Bronchial epithelial cell (primary cell): Measurements from ENCODE around the gene EML4. TPM values are rescaled to one million over a fixed set of nuclear protein-coding genes. Genes with fewer than 3 reads are reported as not detected.

Experiments used
- DNase-seq: peaks from one replicate; pipeline ENCODE4 v3.0.0-alpha.2; 2010; ENCODE audit warnings: low read depth
- FAIRE-seq: peaks from 2 replicates; lab custom pipeline; 2011; peaks lifted over from hg19 to GRCh38; lab: Jason Lieb, UNC
- H3K27me3 ChIP-seq: 2 replicates; pipeline ENCODE4 v1.5.1; 2011; ENCODE audit warnings: low read length; ENCODE audit not compliant: control insufficient read depth, insufficient read depth
- H3K36me3 ChIP-seq: 2 replicates; pipeline ENCODE4 v1.5.1; 2011; ENCODE audit warnings: low read length; ENCODE audit not compliant: control insufficient read depth, insufficient read depth
- H3K4me3 ChIP-seq: 2 replicates; pipeline ENCODE4 v1.5.1; 2011; ENCODE audit warnings: mild to moderate bottlenecking, low read depth, low read length, control low read depth
- CTCF ChIP-seq: IDR thresholded peaks from 2 replicates; pipeline ENCODE4 v1.5.1; 2011; ENCODE audit warnings: mild to moderate bottlenecking, moderate library complexity, low read length, control low read depth, inconsistent platforms; ENCODE audit not compliant: insufficient read depth, severe bottlenecking
- total RNA-seq: library from RNA; depleted of rRNA; stranded (reverse); fragments of >200 nt; gene quantifications from 2 replicates; pipeline ENCODE4 v1.2.1, GENCODE V29; 2014

Gene EML4
- total RNA-seq, 1 donor from 2014 or later = 26.3 TPM

GRCh38 chr2:42309366-42309765, 140.2 kb downstream of the EML4 start:
- H3K27me3 ChIP-seq = no peaks in the 10 kb centered on the region
- no peak for FAIRE-seq
- no peak for DNase-seq
- H3K36me3 ChIP-seq = no peaks in the 10 kb centered on the region
- H3K4me3 ChIP-seq = no peak overlapping the region
- TF ChIP-seq CTCF = no peak

GRCh38 chr2:42310007-42310515, 140.9 kb downstream of the EML4 start:
- Histone ChIP-seq H3K27me3 (no peaks in the 10 kb centered on the region), H3K36me3 (no peaks in the 10 kb centered on the region), H3K4me3 (no peak overlapping the region)
- FAIRE-seq (no peak), DNase-seq (no peak)
- TF ChIP-seq CTCF = no peak

GRCh38 chr2:42312106-42312505, 143.0 kb downstream of the EML4 start:
- no peak for TF ChIP-seq CTCF
- no peak for FAIRE-seq
- DNase-seq = peak; percentile 7
- Histone ChIP-seq H3K27me3 (no peaks in the 10 kb centered on the region), H3K36me3 (peaks cover 1% of the 10 kb centered on the region), H3K4me3 (no peak overlapping the region)

GRCh38 chr2:42314892-42315468, 145.8 kb downstream of the EML4 start:
- H3K36me3 ChIP-seq = peaks cover 1% of the 10 kb centered on the region
- no peak for TF ChIP-seq CTCF
- FAIRE-seq (no peak), DNase-seq (peak; percentile 96)
- H3K4me3 ChIP-seq = no peak overlapping the region
- H3K27me3 ChIP-seq = no peaks in the 10 kb centered on the region

GRCh38 chr2:42315844-42316470, 146.8 kb downstream of the EML4 start:
- FAIRE-seq (no peak), DNase-seq (no peak)
- H3K27me3 ChIP-seq = no peaks in the 10 kb centered on the region
- peaks cover 1% of the 10 kb centered on the region for H3K36me3 ChIP-seq
- H3K4me3 ChIP-seq = no peak overlapping the region
- no peak for TF ChIP-seq CTCF

- no peak for DNase-seq
- no peak overlapping the region for H3K4me3 ChIP-seq
- FAIRE-seq = no peak
- H3K36me3 ChIP-seq = peaks cover 1% of the 10 kb centered on the region
- H3K27me3 ChIP-seq = no peaks in the 10 kb centered on the region
- no peak for TF ChIP-seq CTCF
These were observed 147.8 kb downstream of the EML4 start for GRCh38 chr2:42316910-42317309.
